ENCODE results near the gene DRGX. TPM values are rescaled to one million over a fixed set of nuclear protein-coding genes. Genes with fewer than 3 reads are reported as not detected.

Gene DRGX
- total and polyA plus RNA-seq, 10 of the 15 experiments (the other 5 are each of a cell fraction or from before 2014, with no cell fraction given): not detected

DNA sequence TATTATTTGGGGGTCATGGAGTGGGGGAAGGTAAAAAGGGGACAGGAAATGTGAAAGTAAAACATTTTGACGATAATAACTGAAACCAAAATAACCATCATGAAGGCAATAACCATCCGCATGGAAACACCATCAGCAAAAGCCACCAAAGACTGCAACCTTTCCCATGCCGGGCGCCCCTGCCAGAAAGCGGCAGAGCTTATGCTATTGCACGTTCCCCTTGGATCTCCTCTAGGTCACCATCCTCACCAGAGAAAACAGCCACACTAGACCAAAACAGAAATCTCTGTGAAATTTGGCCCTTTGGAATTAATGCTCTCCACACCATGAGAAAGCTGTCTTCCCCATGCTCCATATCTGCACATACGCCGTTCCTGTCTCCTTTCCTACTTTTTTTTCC, 31.1 kb downstream of the DRGX start:
- no peak overlapping the region for H3K4me2 ChIP-seq (ENCODE audit: control insufficient read depth, insufficient read depth)
- H4K20me1 ChIP-seq (ENCODE audit: control insufficient read depth, insufficient read depth): no peaks in the 10 kb centered on the region
- SMC1A ChIA-PET (ENCODE audit: uncharacterized antibody, unreplicated experiment): interaction anchor here (1.1 kb wide), 1 partner anchor 47 kb away, joined by 3 read pairs; no protein-coding TSS in a partner anchor
- peaks cover 0 to 4% of the 10 kb centered on the region in 2 experiments; a peak in 2 of 4 replicates for H3K27me3 ChIP-seq (replicated peaks in 1 of 2; ENCODE audit: control insufficient read depth in 2 of 2, insufficient read depth in 2 of 2, low read length in 1 of 2)
- DNase-seq (ENCODE audit: low read depth, low spot score) (no peak), FAIRE-seq (no peak), ATAC-seq (no peak)
- TF ChIP-seq, protein P1, sequence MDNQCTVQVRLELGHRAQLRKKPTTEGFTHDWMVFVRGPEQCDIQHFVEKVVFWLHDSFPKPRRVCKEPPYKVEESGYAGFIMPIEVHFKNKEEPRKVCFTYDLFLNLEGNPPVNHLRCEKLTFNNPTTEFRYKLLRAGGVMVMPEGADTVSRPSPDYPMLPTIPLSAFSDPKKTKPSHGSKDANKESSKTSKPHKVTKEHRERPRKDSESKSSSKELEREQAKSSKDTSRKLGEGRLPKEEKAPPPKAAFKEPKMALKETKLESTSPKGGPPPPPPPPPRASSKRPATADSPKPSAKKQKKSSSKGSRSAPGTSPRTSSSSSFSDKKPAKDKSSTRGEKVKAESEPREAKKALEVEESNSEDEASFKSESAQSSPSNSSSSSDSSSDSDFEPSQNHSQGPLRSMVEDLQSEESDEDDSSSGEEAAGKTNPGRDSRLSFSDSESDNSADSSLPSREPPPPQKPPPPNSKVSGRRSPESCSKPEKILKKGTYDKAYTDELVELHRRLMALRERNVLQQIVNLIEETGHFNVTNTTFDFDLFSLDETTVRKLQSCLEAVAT (IDR thresholded peaks at IDR 0.05): no peak
- TF ChIP-seq BRCA1 (IDR thresholded peaks at IDR 0.05; ENCODE audit: low read depth, low read length) (no peak), MEF2A (IDR thresholded peaks at IDR 0.05; ENCODE audit: insufficient read depth, low read depth, low read length) (no peak)
- H3K4me3 ChIP-seq: no peak overlapping the region
- H2AFZ ChIP-seq (ENCODE audit: control insufficient read depth, low read depth, low read length): no peak overlapping the region
- POLR2A ChIA-PET: no interaction called here
- in situ Hi-C loops (cut with MboI) (no loop called here), intact Hi-C loops (cut with micrococcal nuclease; ENCODE audit: unreplicated experiment) (loop anchor here (5.0 kb wide), 1 partner anchor 62 kb away; no protein-coding TSS in a partner anchor)
- H3K4me1 ChIP-seq (ENCODE audit: control insufficient read depth, insufficient read depth, low read length): peaks cover 16% of the 10 kb centered on the region
- H3K27ac ChIP-seq (ENCODE audit: control insufficient read depth, insufficient read depth): no peak overlapping the region
- no TSS peak for BruUV-seq (replicated peaks)
- CTCF ChIA-PET: no interaction called here
- H3K9me3 ChIP-seq (replicated peaks; ENCODE audit: control insufficient read depth, insufficient read depth, low read length): no peaks in the 10 kb centered on the region
- no peaks in the 10 kb centered on the region for H3K36me3 ChIP-seq (ENCODE audit: control insufficient read depth in 2 of 2, insufficient read depth in 2 of 2, low read length in 1 of 2)
- H3K79me2 ChIP-seq (ENCODE audit: control insufficient read depth, insufficient read depth, low read length): no peaks in the 10 kb centered on the region
- RAD21 ChIA-PET (ENCODE audit: unreplicated experiment): no interaction called here
- WGBS (ENCODE audit: insufficient coverage, insufficient replicate concordance, low lambda C conversion rate, missing lambda C conversion rate): 82% methylated on average over 8 of the region's 8 CpGs
- no peak overlapping the region for H3K9ac ChIP-seq (ENCODE audit: control insufficient read depth, insufficient read depth, low read length)

DNA sequence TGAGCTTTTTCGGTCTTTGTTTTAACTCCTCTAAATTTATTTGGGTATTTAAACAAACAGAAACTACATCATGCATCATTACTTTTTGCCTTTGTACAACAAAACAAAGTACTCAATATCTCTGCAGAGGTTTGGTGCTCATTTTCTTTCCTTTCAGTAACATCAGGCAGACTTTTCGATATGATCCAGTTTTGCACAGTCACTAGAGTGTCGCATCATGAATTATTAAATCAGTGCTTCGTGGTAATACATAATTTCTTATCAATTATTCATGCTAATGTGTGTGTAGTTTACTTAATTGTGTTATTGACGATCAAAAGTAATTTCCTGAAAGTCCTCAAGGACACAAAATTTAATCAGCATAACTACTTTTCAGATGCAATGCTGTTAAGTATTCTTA, 31.8 kb downstream of the DRGX start:
- RAD21 ChIA-PET (ENCODE audit: unreplicated experiment): interaction anchor here (1.4 kb wide), 1 partner anchor 39 kb away, joined by 3 read pairs; no protein-coding TSS in a partner anchor
- in situ Hi-C loops (cut with MboI): no loop called here
- CTCF ChIA-PET: no interaction called here
- Histone ChIP-seq H3K27me3 (replicated peaks in 1 of 2; ENCODE audit: control insufficient read depth in 2 of 2, insufficient read depth in 2 of 2, low read length in 1 of 2) (peaks cover 0 to 4% of the 10 kb centered on the region in 2 experiments; a peak in 2 of 4 replicates), H3K4me1 (ENCODE audit: control insufficient read depth, insufficient read depth, low read length) (peaks cover 16% of the 10 kb centered on the region), H2AFZ (ENCODE audit: control insufficient read depth, low read depth, low read length) (no peak overlapping the region), H3K9ac (ENCODE audit: control insufficient read depth, insufficient read depth, low read length) (no peak overlapping the region), H4K20me1 (ENCODE audit: control insufficient read depth, insufficient read depth) (no peaks in the 10 kb centered on the region), H3K79me2 (ENCODE audit: control insufficient read depth, insufficient read depth, low read length) (no peaks in the 10 kb centered on the region), H3K36me3 (ENCODE audit: control insufficient read depth in 2 of 2, insufficient read depth in 2 of 2, low read length in 1 of 2) (no peaks in the 10 kb centered on the region), H3K4me2 (ENCODE audit: control insufficient read depth, insufficient read depth) (no peak overlapping the region), H3K27ac (ENCODE audit: control insufficient read depth, insufficient read depth) (no peak overlapping the region), H3K9me3 (replicated peaks; ENCODE audit: control insufficient read depth, insufficient read depth, low read length) (no peaks in the 10 kb centered on the region), H3K4me3 (no peak overlapping the region)
- POLR2A ChIA-PET: no interaction called here
- intact Hi-C loops (cut with micrococcal nuclease; ENCODE audit: unreplicated experiment): loop anchor here (5.0 kb wide), 1 partner anchor 62 kb away; no protein-coding TSS in a partner anchor
- WGBS (ENCODE audit: insufficient coverage, insufficient replicate concordance, low lambda C conversion rate, missing lambda C conversion rate): 60% methylated on average over 5 of the region's 5 CpGs
- no TSS peak for BruUV-seq (replicated peaks)
- no peak for FAIRE-seq
- SMC1A ChIA-PET (ENCODE audit: uncharacterized antibody, unreplicated experiment): interaction anchor here (1.1 kb wide), 1 partner anchor 48 kb away, joined by 3 read pairs; no protein-coding TSS in a partner anchor
- ATAC-seq: no peak
- no peak for DNase-seq (ENCODE audit: low read depth, low spot score)
- no peak for TF ChIP-seq SREBF1 (IDR thresholded peaks at IDR 0.05; ENCODE audit: low read length)
- TF ChIP-seq BACH1 (IDR thresholded peaks at IDR 0.05; ENCODE audit: borderline replicate concordance): no peak
- TF ChIP-seq PAX5 (IDR thresholded peaks at IDR 0.05; ENCODE audit: borderline replicate concordance, low read depth, low read length): no peak
- TF ChIP-seq TCF3 (IDR thresholded peaks at IDR 0.05; ENCODE audit: borderline replicate concordance, insufficient read depth, low read depth, low read length): no peak
- TF ChIP-seq KDM1A (IDR thresholded peaks at IDR 0.05; ENCODE audit: borderline replicate concordance): no peak
- TF ChIP-seq HCFC1 (IDR thresholded peaks at IDR 0.05; ENCODE audit: low read length): no peak
- TF ChIP-seq ZBED1 (IDR thresholded peaks at IDR 0.05; ENCODE audit: borderline replicate concordance): no peak
- no peak for TF ChIP-seq TBL1XR1 (IDR thresholded peaks at IDR 0.05; ENCODE audit: low read depth, low read length)
- TF ChIP-seq, protein P2, sequence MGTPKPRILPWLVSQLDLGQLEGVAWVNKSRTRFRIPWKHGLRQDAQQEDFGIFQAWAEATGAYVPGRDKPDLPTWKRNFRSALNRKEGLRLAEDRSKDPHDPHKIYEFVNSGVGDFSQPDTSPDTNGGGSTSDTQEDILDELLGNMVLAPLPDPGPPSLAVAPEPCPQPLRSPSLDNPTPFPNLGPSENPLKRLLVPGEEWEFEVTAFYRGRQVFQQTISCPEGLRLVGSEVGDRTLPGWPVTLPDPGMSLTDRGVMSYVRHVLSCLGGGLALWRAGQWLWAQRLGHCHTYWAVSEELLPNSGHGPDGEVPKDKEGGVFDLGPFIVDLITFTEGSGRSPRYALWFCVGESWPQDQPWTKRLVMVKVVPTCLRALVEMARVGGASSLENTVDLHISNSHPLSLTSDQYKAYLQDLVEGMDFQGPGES (IDR thresholded peaks at IDR 0.05): no peak
- TF ChIP-seq HDAC6 (IDR thresholded peaks at IDR 0.05; ENCODE audit: unreplicated experiment): no peak
- no peak for TF ChIP-seq NBN (IDR thresholded peaks at IDR 0.05)
- TF ChIP-seq EP300 (IDR thresholded peaks at IDR 0.05; ENCODE audit: borderline replicate concordance in 1 of 2, control insufficient read depth in 1 of 2, low read depth in 2 of 2, low read length in 2 of 2): no peak
- TF ChIP-seq ZNF384 (IDR thresholded peaks at IDR 0.05; ENCODE audit: borderline replicate concordance, low read depth, low read length): no peak
- TF ChIP-seq MXI1 (IDR thresholded peaks at IDR 0.05; ENCODE audit: low read depth, low read length): no peak
- TF ChIP-seq CREB1 (IDR thresholded peaks at IDR 0.05; ENCODE audit: low read depth): no peak

Measured in GM12878 (cell line).